OCI-LY3 (cell line): ENCODE results near the gene MRPL38.

ENCODE experiments used
- H2AFZ ChIP-seq: fragments of 200-600, 300-600 bp; shearing (Covaris generic); 2 replicates; pipeline ENCODE4 v1.6.0; 2014; ENCODE audit warnings: antibody characterized with exemption, low read depth, low read length
- H3K27ac ChIP-seq: fragments of 200-600, 300-600 bp; sonication (generic); 2 replicates; pipeline ENCODE4 v1.5.1; 2014; ENCODE audit warnings: mild to moderate bottlenecking, low read length, moderate library complexity, mixed read lengths
- H3K27me3 ChIP-seq: fragments of 200-600, 300-600 bp; sonication (generic); 2 replicates; pipeline ENCODE4 v1.6.1; 2014; ENCODE audit warnings: low read depth, low read length, mixed read lengths
- H3K36me3 ChIP-seq: fragments of 200-600, 300-600 bp; sonication (generic); replicated peaks from 2 replicates; pipeline ENCODE3; 2014; ENCODE audit warnings: low read depth, low read length, mixed read lengths
- H3K4me1 ChIP-seq: fragments of 300-600, 200-600 bp; sonication (generic); 2 replicates; pipeline ENCODE4 v1.6.1; 2014; ENCODE audit warnings: low read length, mixed read lengths
- H3K4me2 ChIP-seq: fragments of 200-600, 300-600 bp; sonication (generic); 2 replicates; pipeline ENCODE4 v1.6.1; 2014; ENCODE audit warnings: low read length, mixed read lengths
- H3K4me3 ChIP-seq: fragments of 300-600, 200-600 bp; sonication (generic); 2 replicates; pipeline ENCODE4 v1.5.1; 2014; ENCODE audit warnings: antibody characterized with exemption, mild to moderate bottlenecking, low read length, moderate library complexity
- H3K79me2 ChIP-seq: fragments of 300-600, 200-600 bp; shearing (Covaris generic); 2 replicates; pipeline ENCODE4 v1.6.1; 2014; ENCODE audit warnings: mild to moderate bottlenecking, low read length, mixed read lengths
- H3K9ac ChIP-seq: fragments of 300-600, 200-600 bp; shearing (Covaris generic); 2 replicates; pipeline ENCODE4 v1.6.0; 2014; ENCODE audit warnings: mild to moderate bottlenecking, low read length, moderate library complexity
- H3K9me3 ChIP-seq: fragments of 200-600, 300-600 bp; shearing (Covaris generic); 2 replicates; pipeline ENCODE4 v1.6.1; 2014; ENCODE audit warnings: low read length, mixed read lengths; ENCODE audit not compliant: insufficient read depth
- H4K20me1 ChIP-seq: fragments of 200-600, 300-600 bp; sonication (generic); 2 replicates; pipeline ENCODE4 v1.6.1; 2016; ENCODE audit warnings: low read length, mixed read lengths; ENCODE audit not compliant: insufficient read depth
- CTCF ChIP-seq: fragments of 200-600, 300-600 bp; sonication (generic); IDR thresholded peaks from 2 replicates; pipeline ENCODE4 v1.5.1; 2014; ENCODE audit warnings: antibody characterized with exemption, low read length, low read depth
- EZH2phosphoT487 ChIP-seq: fragments of 200-600 bp; shearing (Covaris generic); IDR thresholded peaks from 2 replicates; pipeline ENCODE4 v1.6.1; 2018; ENCODE audit warnings: antibody characterized with exemption, mixed run types, low read depth

Gene MRPL38

GRCh38 chr17:75876190-75876937 lies 28.3 kb downstream of the MRPL38 start:
- peak overlapping the region; percentile 67 for H3K27ac ChIP-seq
- H3K4me1 ChIP-seq: peaks cover 20% of the 10 kb centered on the region
- no peaks in the 10 kb centered on the region for H4K20me1 ChIP-seq
- peak overlapping the region; percentile 92 for H3K4me3 ChIP-seq
- H3K9ac ChIP-seq: peak overlapping the region; percentile 87
- peaks cover 10% of the 10 kb centered on the region for H3K27me3 ChIP-seq
- TF ChIP-seq EZH2phosphoT487 (no peak), CTCF (peak; percentile 32)
- H3K79me2 ChIP-seq: no peaks in the 10 kb centered on the region
- peak overlapping the region; percentile 88 for H2AFZ ChIP-seq
- H3K36me3 ChIP-seq: no peaks in the 10 kb centered on the region
- H3K9me3 ChIP-seq: no peaks in the 10 kb centered on the region
- H3K4me2 ChIP-seq: peak overlapping the region; percentile 88

- H4K20me1 ChIP-seq: no peaks in the 10 kb centered on the region
- peak overlapping the region; percentile 67 for H3K27ac ChIP-seq
- H3K36me3 ChIP-seq: no peaks in the 10 kb centered on the region
- peak overlapping the region; percentile 88 for H2AFZ ChIP-seq
- H3K4me2 ChIP-seq: peak overlapping the region; percentile 88
- peak overlapping the region; percentile 92 for H3K4me3 ChIP-seq
- no peaks in the 10 kb centered on the region for H3K79me2 ChIP-seq
- TF ChIP-seq CTCF (no peak), EZH2phosphoT487 (no peak)
- H3K9me3 ChIP-seq: no peaks in the 10 kb centered on the region
- H3K9ac ChIP-seq: peak overlapping the region; percentile 87
- peaks cover 7% of the 10 kb centered on the region for H3K27me3 ChIP-seq
- peaks cover 20% of the 10 kb centered on the region for H3K4me1 ChIP-seq
These were observed 28.8 kb downstream of the MRPL38 start for GRCh38 chr17:75875940-75876189.

- no peaks in the 10 kb centered on the region for H3K79me2 ChIP-seq
- H3K4me2 ChIP-seq: peak overlapping the region; percentile 88
- peak overlapping the region; percentile 92 for H3K4me3 ChIP-seq
- no peaks in the 10 kb centered on the region for H4K20me1 ChIP-seq
- H3K36me3 ChIP-seq: no peaks in the 10 kb centered on the region
- H3K27me3 ChIP-seq: peaks cover 2% of the 10 kb centered on the region; the same call in 1 of the 2 replicates
- TF ChIP-seq CTCF (no peak), EZH2phosphoT487 (no peak)
- H3K27ac ChIP-seq: peak overlapping the region; percentile 67
- H3K9ac ChIP-seq: peak overlapping the region; percentile 87
- peaks cover 25% of the 10 kb centered on the region for H3K4me1 ChIP-seq
- no peaks in the 10 kb centered on the region for H3K9me3 ChIP-seq
- H2AFZ ChIP-seq: peak overlapping the region; percentile 88; the same call in 1 of the 2 replicates
These were observed 29.3 kb downstream of the MRPL38 start for GRCh38 chr17:75875182-75875939.
